Endothelial cell of umbilical vein (primary cell): Measurements from ENCODE around the gene KRT32. TPM values are rescaled to one million over a fixed set of nuclear protein-coding genes. Genes with fewer than 3 reads are reported as not detected.

Source experiments
- BruUV-seq: library from RNA; stranded (reverse); fragments of 400-500 nt; replicated peaks from 2 replicates; lab custom pipeline; 2021; lab: Mats Ljungman, UMichigan
- CTCF ChIA-PET: fragments of 300-600, 350-600 bp; sonication (Branson Sonifier 250); formaldehyde crosslinking; loops from one replicate; lab custom pipeline; 2021; ENCODE audit warnings: antibody characterized with exemption, inconsistent platforms; lab: Charles Lee
- POLR2A ChIA-PET: fragments of 300-600, 350-600 bp; sonication (Branson Sonifier 250); formaldehyde crosslinking; loops from one replicate; lab custom pipeline; 2021; ENCODE audit warnings: antibody characterized with exemption, inconsistent platforms; lab: Charles Lee
- DNase-seq: peaks from one replicate; pipeline ENCODE4 v3.0.0-alpha.2; 2011; ENCODE audit warnings: low read depth, low spot score
- FAIRE-seq: peaks from 2 replicates; lab custom pipeline; 2011; peaks lifted over from hg19 to GRCh38; lab: Jason Lieb, UNC
- H2AFZ ChIP-seq: 2 replicates; pipeline ENCODE4 v1.6.0; 2012; ENCODE audit warnings: low read depth, low read length, control low read depth, inconsistent platforms
- H3K27ac ChIP-seq: 2 replicates; pipeline ENCODE4 v1.5.1; 2011; ENCODE audit warnings: low read depth, mild to moderate bottlenecking, control low read depth, low read length, moderate library complexity; ENCODE audit not compliant: insufficient read depth
- H3K27me3 ChIP-seq, 2 experiments: 2 replicates each; pipeline versions ENCODE4 v1.6.0 to v1.6.1; 2011; ENCODE audit warnings: low read length in 2 of 2, mixed read lengths in 1 of 2; ENCODE audit not compliant: control insufficient read depth in 2 of 2, insufficient read depth in 2 of 2
- H3K36me3 ChIP-seq, 2 experiments: 2 replicates in 1 of 2; 3 replicates in 1 of 2; pipeline ENCODE4 v1.5.1; 2011; ENCODE audit warnings: low read length in 2 of 2, mild to moderate bottlenecking in 1 of 2, moderate library complexity in 1 of 2; ENCODE audit not compliant: control insufficient read depth in 2 of 2, insufficient read depth in 2 of 2; ENCODE audit errors: extremely low read depth in 1 of 2
- H3K4me1 ChIP-seq: 3 replicates; pipeline ENCODE4 v1.5.1; 2011; ENCODE audit warnings: mild to moderate bottlenecking, low read length; ENCODE audit not compliant: control insufficient read depth, insufficient read depth; ENCODE audit errors: extremely low read depth
- H3K4me2 ChIP-seq: 2 replicates; pipeline ENCODE4 v1.6.1; 2011; ENCODE audit warnings: low read length, control low read depth, mixed read lengths; ENCODE audit not compliant: insufficient read depth
- H3K4me3 ChIP-seq, 3 experiments: fragments of 200-600 bp in 1 of 3; sonication (generic), shearing (Covaris generic) in 1 of 3; replicated peaks in 1 of 3; 2 replicates each; pipeline ENCODE4 v1.5.1; 2011 to 2016; ENCODE audit warnings: control low read depth in 3 of 3, low read length in 3 of 3, mild to moderate bottlenecking in 2 of 3, inconsistent platforms in 1 of 3, low read depth in 1 of 3, moderate library complexity in 1 of 3; ENCODE audit not compliant: insufficient read depth in 1 of 3
- H3K79me2 ChIP-seq: 2 replicates; pipeline ENCODE4 v1.6.0; 2012; ENCODE audit warnings: low read length, inconsistent platforms; ENCODE audit not compliant: control insufficient read depth, insufficient read depth
- H3K9ac ChIP-seq: replicated peaks from 2 replicates; pipeline ENCODE3; 2011; ENCODE audit warnings: low read length, control low read depth; ENCODE audit not compliant: insufficient read depth; ENCODE audit errors: extremely low read depth
- H3K9me1 ChIP-seq: replicated peaks from 3 replicates; pipeline ENCODE4 v1.6.0; 2011; ENCODE audit warnings: mild to moderate bottlenecking, low read length; ENCODE audit not compliant: control insufficient read depth, insufficient read depth; ENCODE audit errors: extremely low read depth
- H3K9me3 ChIP-seq: replicated peaks from 2 replicates; pipeline ENCODE4 v1.5.1; 2012; ENCODE audit warnings: low read length, inconsistent platforms; ENCODE audit not compliant: control insufficient read depth, insufficient read depth
- H4K20me1 ChIP-seq: replicated peaks from 2 replicates; pipeline ENCODE3; 2011; ENCODE audit warnings: mild to moderate bottlenecking, low read length; ENCODE audit not compliant: control insufficient read depth, insufficient read depth; ENCODE audit errors: extremely low read depth
- CTCF ChIP-seq, 2 donors: IDR thresholded peaks; 1 replicate in 1 of 2; 2 replicates in 1 of 2; pipeline ENCODE4 v1.5.1; 2011; ENCODE audit warnings: low read length in 2 of 2, mild to moderate bottlenecking in 2 of 2, moderate library complexity in 2 of 2, control low read depth in 1 of 2, inconsistent platforms in 1 of 2, low read depth in 1 of 2; ENCODE audit not compliant: insufficient read depth in 1 of 2; ENCODE audit errors: extremely low read depth in 1 of 2
- FOS ChIP-seq: IDR thresholded peaks from 2 replicates; pipeline ENCODE4 v1.6.1; 2011; ENCODE audit warnings: mild to moderate bottlenecking, low read length, moderate library complexity, borderline replicate concordance; ENCODE audit not compliant: insufficient read depth
- GATA2 ChIP-seq: IDR thresholded peaks from 2 replicates; pipeline ENCODE4 v1.7.0; 2011; ENCODE audit warnings: low read depth, mild to moderate bottlenecking, moderate library complexity, mixed read lengths, low read length; ENCODE audit not compliant: insufficient read length, insufficient read depth
- JUN ChIP-seq: IDR thresholded peaks from 2 replicates; pipeline ENCODE4 v1.6.1; 2011; ENCODE audit warnings: borderline replicate concordance, low read depth; ENCODE audit not compliant: insufficient read length, insufficient read depth
- MAX ChIP-seq: IDR thresholded peaks from 2 replicates; pipeline ENCODE4 v1.6.1; 2011; ENCODE audit not compliant: insufficient read depth, insufficient read length
- MYC ChIP-seq: IDR thresholded peaks from one replicate; pipeline ENCODE4 v1.6.1; 2011; ENCODE audit warnings: mild to moderate bottlenecking, low read depth, low read length
- dilution Hi-C: fragments of 300-500 bp; cut with MboI; formaldehyde crosslinking; loops from one replicate; pipeline ENCODE4 v1.15.0; 2019; ENCODE audit warnings: low sequenced_read_pairs; ENCODE audit not compliant: extremely low pct_ligation_motif_present
- intact Hi-C: fragments of 100-400 bp; cut with micrococcal nuclease; formaldehyde crosslinking; loops from one replicate; pipeline ENCODE4 v1.10.0; 2022
- polyA plus RNA-seq, 4 experiments: library from polyadenylated mRNA; depleted of rRNA in 3 of 4; stranded (reverse) in 3 of 4; unstranded in 1 of 4; fragments of >200 nt; gene quantifications; 2 replicates each; pipeline versions ENCODE4 v1.2.1 to v1.2.3, GENCODE V29; 2011 to 2012; ENCODE audit warnings: missing spikeins in 1 of 4
- total RNA-seq: library from RNA; stranded (reverse); gene quantifications from 2 replicates; pipeline ENCODE4 v1.2.3, GENCODE V29; 2021

The KRT32 gene
- total and polyA plus RNA-seq, 2 donors (not counting 3 experiments of a cell fraction or from before 2014, with no cell fraction given): not detected

GRCh38 chr17:41449008-41449407 lies 18.2 kb downstream of the KRT32 start:
- dilution Hi-C loops: no loop called here
- CTCF ChIA-PET: no interaction called here
- no peaks in the 10 kb centered on the region for H3K79me2 ChIP-seq

More at GRCh38 chr17:41449008-41449407, 18.2 kb downstream of the KRT32 start:
- DNase-seq (no peak), FAIRE-seq (no peak)
- TF ChIP-seq JUN: no peak
- no peak for TF ChIP-seq MYC
- TF ChIP-seq GATA2: no peak
- no peak for TF ChIP-seq CTCF (IDR thresholded peaks at IDR 0.05; ENCODE audit: extremely low read depth in 1 of 2, insufficient read depth in 1 of 2, low read depth in 1 of 2, low read length in 2 of 2)
- TF ChIP-seq MAX: no peak
- no peak for TF ChIP-seq FOS
- Histone ChIP-seq H3K27me3 (peaks cover 5% of the 10 kb centered on the region in 2 experiments), H2AFZ (no peak overlapping the region), H3K27ac (no peak overlapping the region), H3K36me3 (no peaks in the 10 kb centered on the region), H3K4me1 (no peaks in the 10 kb centered on the region), H3K4me2 (no peak overlapping the region), H3K9me3 (no peaks in the 10 kb centered on the region), H4K20me1 (no peaks in the 10 kb centered on the region), H3K9ac (no peak overlapping the region), H3K4me3 (no peak overlapping the region), H3K9me1 (no peaks in the 10 kb centered on the region)
- BruUV-seq: no TSS peak
- POLR2A ChIA-PET: no interaction called here
- intact Hi-C loops: no loop called here
